HG03095 (cell line): ENCODE data around the gene ETV1.

Experiments
- ATAC-seq: cut with Tn5 transposase; IDR thresholded peaks from one replicate; pipeline ENCODE4 v1.9.1; 2021; ENCODE audit warnings: moderate library complexity; ENCODE audit not compliant: unreplicated experiment

ETV1 gene

DNA sequence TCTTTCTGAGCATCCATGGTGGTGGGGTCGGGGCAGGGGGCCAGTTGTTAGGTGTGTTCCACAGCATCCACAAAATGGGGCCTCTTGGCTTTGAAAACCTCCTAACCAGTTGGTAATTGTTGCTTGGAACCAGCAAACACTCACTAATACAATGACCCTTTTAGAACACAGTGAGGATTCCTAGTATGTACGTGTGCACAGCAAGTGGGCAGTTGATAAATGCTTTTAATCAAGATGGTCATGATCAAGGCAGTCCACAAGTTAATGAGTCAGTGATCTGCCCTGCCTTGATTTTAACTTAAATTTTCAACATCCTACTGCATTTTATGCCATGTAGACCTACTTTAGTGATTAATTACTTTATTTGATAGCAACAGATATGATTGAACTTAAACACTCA is 103.1 kb downstream of the ETV1 start:
- no peak for ATAC-seq

DNA sequence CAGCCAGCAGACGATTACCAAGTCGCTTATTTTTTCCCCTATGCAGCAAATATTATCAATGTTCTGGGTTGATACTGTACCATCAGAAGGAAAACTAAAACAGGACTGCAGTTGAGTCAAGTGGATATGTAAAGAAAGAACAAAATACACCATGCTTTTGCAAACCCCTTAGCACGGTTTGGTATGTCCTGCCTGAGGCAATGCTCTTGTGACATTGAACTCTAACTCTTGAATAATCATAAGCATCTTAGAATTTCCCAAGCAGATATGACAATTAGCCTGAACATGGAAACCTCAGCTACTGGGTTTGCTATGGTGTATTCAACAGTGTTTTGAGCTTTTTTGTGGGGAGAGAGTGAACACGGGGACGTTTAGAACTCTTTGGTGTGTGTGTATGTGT is 107.4 kb downstream of the ETV1 start:
- no peak for ATAC-seq

DNA sequence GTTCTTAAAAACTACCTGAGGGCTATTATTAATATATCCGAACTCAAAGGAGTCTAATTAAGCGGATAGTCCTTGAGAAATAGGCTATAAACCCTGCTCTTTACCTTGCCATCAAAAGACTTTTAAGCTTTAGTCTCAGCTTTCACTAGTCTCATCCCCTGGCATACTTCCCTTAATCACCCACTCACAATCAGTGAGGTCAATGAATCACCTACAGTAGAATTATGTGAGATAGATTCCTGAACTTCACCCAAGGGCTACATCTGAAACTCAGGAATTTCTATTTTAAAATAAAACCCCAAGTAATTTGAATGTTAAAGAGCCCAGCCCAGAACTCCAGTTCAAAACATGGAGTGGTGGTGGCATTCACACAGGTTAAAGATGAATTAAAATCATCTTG is 108.7 kb downstream of the ETV1 start:
- ATAC-seq: no peak

DNA sequence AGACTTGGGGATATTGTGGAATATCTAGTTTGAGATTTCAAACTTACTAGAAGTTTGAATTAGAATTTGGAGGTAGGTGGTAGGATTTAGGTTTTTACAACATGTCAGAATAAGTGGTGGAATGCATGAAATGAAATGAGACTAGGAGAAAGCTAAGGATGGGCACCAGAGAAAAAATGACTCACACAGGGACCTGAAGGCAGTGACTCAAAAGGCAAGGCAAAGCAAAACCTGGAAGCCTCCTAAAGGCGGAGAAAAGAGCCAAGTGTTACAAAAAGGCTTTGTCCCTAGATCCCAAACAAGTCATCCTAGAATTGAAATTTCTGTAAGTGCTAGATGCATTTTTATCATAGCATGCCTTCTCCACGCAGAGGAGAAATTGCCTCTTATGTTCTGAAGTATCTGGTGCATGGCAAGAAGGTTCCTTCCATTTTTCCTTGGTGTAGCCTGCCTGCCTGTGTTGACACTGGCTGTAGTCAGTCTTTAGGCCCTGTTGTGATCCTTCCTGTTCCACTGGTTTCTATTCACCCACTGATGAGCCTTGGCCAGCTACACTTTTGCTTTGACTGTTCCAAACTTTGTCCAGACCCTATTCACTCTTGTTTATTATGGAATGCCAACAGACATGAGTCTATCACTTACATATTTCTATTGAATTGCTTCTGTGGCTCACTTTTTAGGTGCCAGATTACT is 109.3 kb downstream of the ETV1 start:
- no peak for ATAC-seq

DNA sequence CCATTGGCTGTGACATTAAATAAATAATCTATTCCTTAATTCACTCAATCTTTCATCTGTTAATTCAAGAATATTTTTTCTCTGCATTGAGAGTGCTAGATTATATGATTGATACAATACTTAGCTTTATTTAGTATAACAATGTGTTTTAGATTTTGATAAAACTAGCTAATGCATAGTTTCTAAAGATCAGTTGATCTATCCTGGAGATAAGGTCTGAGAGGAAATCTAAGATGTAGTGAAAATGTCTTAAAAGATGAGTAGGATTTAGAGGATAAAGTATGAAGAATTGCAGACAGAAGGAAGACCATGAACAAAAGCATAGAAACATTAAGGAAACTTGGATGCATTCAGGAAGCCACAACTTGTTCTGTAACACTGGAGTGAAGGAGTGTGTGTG is 110.3 kb downstream of the ETV1 start:
- no peak for ATAC-seq

DNA sequence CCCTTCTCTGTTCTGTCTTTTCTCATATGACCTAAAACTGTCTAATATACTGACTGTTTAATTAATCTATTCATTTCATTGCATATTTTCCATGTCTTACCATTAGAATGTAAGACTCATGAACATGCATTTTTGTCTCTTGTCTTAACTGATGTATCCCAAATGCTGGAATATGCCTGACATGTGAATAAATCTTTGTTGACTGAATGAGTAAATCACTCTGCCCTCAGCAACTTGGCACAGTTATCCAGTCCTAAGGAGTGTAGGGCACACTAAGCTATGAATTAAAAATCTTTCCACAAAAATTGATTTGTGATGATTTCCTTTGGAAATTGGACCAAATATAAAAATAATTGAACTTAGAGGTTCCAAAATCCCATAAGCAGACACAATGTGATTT is 111.3 kb downstream of the ETV1 start:
- ATAC-seq: no peak

DNA sequence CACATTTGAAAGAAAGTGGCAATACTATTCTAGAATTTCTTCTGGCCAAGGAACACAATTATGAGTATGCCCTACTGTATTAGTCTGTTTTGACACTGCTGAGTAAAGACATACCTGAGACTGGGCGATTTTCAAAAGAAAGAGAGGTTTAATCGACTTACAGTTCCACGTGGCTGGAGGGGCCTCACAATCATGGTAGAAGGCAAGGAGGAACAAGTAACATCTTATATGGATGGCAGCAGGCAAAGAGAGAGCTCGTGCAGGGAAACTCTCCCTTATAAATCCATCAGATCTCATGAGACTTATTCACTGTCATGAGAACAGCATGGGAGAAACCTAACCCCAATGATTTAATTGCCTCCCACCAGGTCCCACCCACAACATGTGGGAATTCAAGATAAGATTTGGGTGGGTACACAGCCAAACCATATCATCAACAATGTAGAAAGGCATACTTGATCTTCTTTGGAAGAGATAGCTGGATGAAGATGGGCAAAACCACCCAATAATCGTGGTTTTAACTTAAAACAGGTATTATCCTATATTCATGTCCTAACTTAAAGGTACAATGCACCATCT is 113.9 kb downstream of the ETV1 start:
- no peak for ATAC-seq

DNA sequence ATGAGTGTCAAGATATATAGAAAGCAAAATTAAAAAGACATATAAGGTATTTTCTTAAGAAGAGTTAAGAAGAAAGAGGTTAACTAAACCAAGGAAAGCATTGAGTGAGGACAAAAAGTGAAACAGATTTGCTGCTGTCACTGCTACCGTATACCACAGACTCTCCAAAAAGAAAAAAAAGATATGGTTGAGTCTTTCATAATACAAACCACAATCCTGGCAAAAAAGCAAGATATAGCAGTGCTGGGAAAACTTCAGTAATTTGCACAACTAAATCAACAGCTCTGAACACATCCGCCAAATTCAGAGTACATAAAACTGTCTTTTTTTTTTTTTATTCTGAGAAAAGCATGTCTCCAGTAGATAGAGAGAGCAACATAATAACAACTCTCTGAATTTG is 114.7 kb downstream of the ETV1 start:
- ATAC-seq: no peak

DNA sequence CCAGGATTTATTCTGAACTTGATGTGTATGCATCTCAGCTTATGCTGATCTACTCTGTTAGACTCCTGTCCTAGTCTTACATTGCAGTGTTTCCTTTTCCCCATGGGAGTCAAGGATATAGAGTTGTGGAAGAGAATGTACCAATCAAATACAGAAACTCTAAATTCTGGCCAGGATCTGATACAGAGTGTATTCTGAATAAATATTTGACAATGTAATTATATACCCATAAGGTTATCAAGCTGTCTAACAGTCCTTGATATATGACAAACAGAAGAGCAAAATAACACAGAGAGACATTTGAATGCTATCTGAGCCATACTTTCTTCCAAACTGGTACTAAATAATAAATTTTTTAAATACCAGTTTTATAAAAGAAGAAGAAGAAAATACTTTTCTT is 116.8 kb downstream of the ETV1 start:
- ATAC-seq: no peak

DNA sequence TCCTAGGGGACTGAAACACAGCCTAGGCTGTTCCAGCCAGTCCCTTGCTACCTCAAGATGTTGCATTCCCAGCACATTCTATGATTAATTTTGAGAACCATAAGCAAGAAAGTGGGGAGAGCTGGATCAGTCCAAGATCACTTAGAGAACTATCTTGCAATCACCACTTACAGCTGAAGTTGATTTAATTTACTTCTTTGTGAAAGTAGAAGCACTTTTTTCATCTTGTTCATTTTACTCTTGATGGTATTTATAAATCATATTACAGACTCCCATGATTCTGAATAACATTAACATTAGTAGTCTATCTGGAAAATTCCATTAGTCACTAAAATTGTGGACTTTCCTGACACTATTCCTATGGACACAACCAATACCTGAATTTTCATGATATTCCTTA is 118.5 kb downstream of the ETV1 start:
- no peak for ATAC-seq

DNA sequence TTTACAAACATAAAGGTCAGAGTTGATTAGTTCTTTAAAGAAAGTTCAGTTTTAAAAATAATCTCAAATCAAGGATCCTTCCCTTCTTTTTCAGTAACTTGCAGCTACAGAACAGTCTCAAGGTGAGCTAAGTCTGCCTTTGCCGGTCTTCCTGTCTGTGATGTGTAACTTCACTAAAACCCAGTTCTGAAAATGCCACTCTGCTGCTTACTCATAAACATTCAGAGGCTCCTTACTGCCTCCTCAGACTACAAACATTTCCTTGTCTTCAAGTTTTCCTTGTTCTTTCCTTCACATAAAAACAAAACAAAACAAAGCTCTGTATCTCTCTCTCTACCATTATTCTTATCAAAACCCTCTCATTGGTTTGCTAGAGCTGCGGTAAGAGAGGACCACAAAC is 128.7 kb downstream of the ETV1 start:
- ATAC-seq: no peak

DNA sequence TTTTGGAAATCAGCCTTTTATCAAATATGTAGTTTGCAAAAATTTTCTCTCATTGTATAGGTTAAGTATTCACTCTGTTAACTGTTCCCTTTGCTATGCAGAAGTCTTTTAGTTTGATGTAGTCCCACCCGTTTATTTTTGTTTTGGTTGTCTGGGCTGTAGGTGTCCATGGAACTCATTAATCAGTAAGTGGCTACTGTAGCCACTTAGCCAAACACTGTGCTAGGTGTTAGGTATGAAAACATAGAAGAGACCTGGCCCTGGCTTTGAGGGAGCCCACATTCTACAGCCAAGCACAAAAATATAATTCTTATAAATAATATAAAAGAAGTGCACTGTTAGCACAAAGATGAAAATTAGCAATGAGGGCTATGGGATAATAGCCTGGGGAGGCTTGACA is 133.5 kb downstream of the ETV1 start:
- ATAC-seq: no peak

DNA sequence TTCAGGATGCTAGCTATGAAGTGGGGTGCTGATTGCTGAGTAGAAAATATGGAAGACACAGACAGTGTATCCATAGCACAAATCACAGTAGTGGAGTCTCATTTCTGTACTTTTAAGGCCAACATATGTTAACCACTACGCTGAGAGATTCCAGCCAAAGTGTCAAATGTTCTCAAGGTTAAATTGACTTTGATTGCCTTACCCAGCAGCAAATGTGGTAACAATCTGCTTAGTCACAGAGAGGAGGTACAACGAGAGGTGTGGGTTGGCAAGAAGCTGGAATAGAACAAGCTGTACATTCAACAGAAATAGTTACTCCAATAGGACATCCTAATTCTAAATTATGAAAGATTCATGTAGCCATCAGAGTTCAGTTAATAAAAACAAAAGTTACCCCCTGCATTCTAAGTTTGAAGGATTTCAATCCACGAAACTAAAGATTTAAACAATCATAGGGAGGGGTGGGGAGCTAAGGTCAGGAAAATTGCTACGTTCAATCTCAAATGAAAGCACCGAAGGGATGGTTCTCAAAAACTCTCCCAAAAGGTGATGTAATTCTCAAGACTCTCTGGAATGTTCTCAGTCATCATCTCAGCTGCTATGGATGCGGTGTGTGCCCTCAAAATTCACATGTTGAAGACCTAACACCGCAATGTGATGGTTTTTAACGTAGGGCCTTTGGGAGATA is 137.0 kb downstream of the ETV1 start:
- ATAC-seq: no peak

DNA sequence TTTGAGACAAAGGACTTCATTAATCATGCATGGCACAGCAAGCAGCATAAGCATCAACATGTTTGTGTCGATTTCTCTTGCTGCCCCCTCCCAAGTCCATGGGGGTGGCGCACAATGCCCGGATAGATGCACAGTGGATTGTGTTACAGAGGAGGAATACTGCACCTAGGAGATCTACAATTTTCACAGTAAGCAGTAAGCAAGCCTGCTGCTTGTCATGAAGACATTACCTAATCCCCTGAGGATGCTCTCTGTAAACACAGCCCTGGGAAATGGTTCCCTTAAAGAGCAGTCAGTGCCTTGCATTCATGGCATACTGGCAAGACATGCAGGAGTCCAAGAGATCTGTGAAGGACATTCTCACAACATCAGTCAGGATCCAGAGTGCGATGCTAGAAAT is 137.7 kb downstream of the ETV1 start:
- ATAC-seq: no peak

DNA sequence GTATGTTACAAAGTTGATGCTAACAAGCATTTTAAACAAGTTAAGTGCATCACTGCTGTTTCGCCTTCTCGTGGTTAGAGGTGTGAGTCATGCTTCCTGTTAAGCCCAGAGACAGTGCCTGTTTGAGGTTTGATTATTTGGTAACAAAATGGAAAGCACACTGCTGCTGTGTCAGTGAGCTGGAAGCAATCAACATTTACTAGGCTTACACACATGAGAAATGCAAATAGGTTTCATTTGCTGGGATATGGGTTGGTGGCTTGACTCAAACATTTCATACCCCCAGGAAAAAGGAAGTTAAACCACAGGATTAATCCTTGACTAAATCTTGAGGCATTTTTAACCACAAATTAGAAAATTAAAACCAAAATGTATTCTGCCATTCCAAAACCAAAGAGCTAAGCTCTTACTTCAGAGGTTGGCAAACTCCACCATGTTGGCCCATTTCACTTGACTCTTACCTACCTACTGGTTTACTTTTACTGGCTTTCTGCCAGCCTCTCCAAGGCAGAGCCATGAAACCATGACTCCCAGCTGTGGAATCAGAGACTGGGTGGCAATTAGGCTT is 139.2 kb downstream of the ETV1 start:
- peak; percentile 95 for ATAC-seq

DNA sequence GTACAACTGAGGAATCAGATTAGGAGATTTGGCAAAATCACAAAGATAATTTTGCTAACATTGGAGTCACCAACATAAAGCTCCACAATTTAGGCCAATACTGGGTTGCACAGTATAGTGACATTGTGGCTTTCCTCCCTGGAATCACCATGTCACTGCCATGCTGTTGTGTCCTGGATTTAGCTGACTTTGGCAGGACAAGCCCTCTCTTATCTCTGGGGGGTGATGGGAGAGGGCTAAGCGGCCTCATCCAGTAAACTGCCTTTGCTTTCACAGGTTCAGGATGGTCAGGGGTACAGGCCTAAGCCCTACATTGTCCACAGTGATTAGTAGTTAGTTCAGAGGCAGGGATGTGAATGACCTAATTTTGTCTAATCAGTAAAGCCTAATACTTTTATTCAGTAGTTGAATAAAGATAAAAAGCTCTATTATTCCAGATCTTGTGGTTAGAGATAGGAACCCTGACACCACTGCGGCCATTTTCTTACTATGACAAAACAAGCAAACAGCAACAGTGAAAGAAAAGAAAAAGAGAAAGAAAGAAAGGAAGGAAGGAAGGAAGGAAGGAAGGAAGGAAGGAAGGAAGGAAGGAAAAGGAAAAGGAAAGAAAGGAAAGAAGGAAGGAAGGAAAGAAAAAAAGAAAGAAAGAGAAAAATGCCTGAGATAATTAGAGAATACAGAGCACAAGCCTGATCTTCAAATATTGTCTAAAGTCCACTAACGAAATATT is 140.1 kb downstream of the ETV1 start:
- ATAC-seq: no peak

DNA sequence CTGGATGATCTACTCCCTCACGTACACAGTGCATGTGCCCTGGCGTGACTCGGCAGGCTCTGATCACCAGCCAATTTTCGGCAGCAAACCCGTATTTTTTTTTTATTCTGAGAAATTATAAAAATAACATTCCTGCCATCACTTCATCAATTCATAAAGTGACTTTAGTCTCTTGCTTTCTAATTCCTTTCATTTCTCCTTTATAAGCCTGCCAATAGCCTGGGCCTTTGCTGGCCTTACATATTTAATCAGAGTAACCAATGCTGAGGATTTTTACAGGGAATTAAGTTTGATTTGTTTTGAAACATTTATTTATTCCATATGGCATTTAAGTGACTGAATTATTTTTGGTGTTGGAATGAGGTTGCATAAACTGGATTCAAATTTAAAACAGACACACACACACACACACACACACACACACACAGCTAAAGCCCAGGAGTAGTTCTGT is 140.8 kb downstream of the ETV1 start:
- ATAC-seq: no peak

DNA sequence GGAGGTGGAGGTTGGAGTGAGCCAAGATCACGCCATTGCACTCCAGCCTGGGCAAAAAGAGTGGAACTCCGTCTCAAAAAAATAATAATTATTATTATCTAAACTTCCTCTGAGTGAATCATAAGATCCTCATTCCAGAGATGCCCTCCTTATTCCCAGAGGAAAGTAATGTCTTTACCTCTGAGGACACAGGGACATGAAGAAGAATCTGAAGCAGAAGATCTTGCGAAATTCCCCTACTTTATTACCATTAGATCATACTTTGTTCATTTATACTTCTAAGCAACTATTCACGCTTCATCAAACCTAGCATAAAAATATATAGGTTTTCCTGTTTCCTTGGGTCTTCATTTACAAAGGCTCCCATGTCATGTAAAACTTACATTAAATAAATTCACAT is 143.1 kb downstream of the ETV1 start:
- ATAC-seq: no peak

DNA sequence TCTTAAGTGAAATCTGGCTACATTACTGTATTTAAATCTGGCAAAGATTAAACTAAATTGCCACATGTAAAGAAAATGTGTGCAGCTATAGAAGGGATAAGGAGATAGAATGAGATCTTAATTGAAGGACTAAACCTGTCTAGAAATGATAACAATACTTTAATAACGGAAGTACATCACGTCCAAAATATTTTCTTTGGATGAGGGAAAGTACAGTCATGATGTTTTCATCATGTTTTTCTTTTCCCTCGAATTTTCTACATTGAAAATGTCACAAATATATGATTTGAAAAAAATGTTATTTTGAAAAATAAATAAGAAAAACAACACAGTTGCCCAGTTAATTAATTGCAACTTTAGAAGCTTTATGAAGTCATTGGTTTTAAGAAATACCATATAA is 143.9 kb downstream of the ETV1 start:
- ATAC-seq: no peak

DNA sequence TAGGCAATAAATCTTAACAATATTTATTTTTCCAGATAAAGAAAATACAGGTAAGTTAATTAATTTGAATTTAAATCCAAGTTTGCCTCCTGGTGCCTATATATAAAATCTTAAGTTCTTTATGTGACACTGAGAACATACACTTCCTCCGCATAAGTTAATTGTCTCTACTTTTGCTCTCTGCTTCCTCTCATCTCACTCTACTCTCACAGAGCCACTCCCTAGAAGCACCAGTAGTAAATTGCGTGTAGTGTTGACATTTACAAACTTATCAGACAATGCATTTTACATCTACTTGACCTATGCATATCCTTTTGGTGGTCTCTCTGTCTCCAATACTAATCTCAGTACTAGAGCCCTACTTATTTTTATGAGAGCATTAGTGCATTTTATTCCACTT is 144.5 kb downstream of the ETV1 start:
- ATAC-seq: no peak

DNA sequence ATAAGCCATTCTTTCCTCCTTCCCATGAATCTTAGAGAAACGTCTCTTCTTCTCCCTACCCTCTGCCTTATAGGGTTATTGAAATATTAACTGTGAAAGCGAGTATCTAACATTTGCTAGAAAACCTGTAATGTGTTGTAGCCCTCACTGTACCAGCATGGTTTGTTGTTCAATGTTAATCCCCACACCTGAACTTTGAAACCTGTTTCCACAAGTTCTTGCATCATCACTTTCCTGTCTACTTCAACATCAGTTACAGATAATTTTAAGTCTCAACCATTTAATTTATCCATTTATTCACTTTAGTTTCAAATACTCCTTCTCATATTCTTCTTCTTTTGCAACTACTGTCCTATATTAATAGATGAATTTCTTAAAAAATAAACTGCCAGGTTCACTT is 148.2 kb downstream of the ETV1 start:
- ATAC-seq: no peak
